Lower lobe of right lung (tissue), 2 donors: ENCODE results near the gene PPP2R5C. TPM values are rescaled to one million over a fixed set of nuclear protein-coding genes. Genes with fewer than 3 reads are reported as not detected.

Source experiments
- ATAC-seq, 2 donors: fragments of 200-7000 bp; cut with Tn5 transposase; one replicate each; pipeline ENCODE4 v1.9.1; 2020 to 2022; ENCODE audit warnings: mild to moderate bottlenecking in 2 of 2, moderate library complexity in 2 of 2
- DNase-seq: peaks from one replicate; pipeline ENCODE4 v3.0.0-alpha.2; 2020
- H3K27ac ChIP-seq: fragments of 200-600 bp; one replicate; pipeline ENCODE4 v1.8.0; 2022
- H3K27me3 ChIP-seq: fragments of 200-600 bp; one replicate; pipeline ENCODE4 v1.8.0; 2022; ENCODE audit warnings: low read depth
- H3K36me3 ChIP-seq: fragments of 200-600 bp; one replicate; pipeline ENCODE4 v1.8.0; 2022; ENCODE audit warnings: mild to moderate bottlenecking
- H3K4me1 ChIP-seq: fragments of 200-600 bp; one replicate; pipeline ENCODE4 v1.8.0; 2022
- H3K4me3 ChIP-seq: fragments of 200-600 bp; one replicate; pipeline ENCODE4 v1.8.0; 2022; ENCODE audit warnings: mild to moderate bottlenecking
- H3K9me3 ChIP-seq: fragments of 200-600 bp; one replicate; pipeline ENCODE4 v1.8.0; 2022
- intact Hi-C: fragments of 100-400 bp; cut with DNase I; formaldehyde crosslinking; loops from one replicate; pipeline ENCODE4 v1.11.0; 2022
- total RNA-seq: library from RNA; stranded (reverse); fragmentation: NEBNext Ultra II Directional; extraction: Animal tissue kit (Norgen Biotek cat#: 25700); gene quantifications from one replicate; pipeline ENCODE4 v1.2.1, GENCODE V29; 2021
- TF ChIP-seq, protein P1 (sequence below): fragments of 200-600 bp; IDR thresholded peaks from one replicate; pipeline ENCODE4 v1.8.0; 2022; ENCODE audit warnings: antibody characterized with exemption, mild to moderate bottlenecking
- donor health status: DM: no; HTN: yes; CAD: no; lungs with severe emphysema.

The PPP2R5C gene
- total RNA-seq, 1 donor from 2014 or later: 160 TPM

- DNase-seq (no peak), ATAC-seq (no peak)
- Histone ChIP-seq H3K27ac (peak overlapping the region; percentile 31), H3K4me3 (no peak overlapping the region), H3K9me3 (no peaks in the 10 kb centered on the region), H3K36me3 (peaks cover 41% of the 10 kb centered on the region), H3K4me1 (peaks cover 34% of the 10 kb centered on the region), H3K27me3 (no peaks in the 10 kb centered on the region)
- intact Hi-C loops: no loop called here
- TF ChIP-seq, protein P1, sequence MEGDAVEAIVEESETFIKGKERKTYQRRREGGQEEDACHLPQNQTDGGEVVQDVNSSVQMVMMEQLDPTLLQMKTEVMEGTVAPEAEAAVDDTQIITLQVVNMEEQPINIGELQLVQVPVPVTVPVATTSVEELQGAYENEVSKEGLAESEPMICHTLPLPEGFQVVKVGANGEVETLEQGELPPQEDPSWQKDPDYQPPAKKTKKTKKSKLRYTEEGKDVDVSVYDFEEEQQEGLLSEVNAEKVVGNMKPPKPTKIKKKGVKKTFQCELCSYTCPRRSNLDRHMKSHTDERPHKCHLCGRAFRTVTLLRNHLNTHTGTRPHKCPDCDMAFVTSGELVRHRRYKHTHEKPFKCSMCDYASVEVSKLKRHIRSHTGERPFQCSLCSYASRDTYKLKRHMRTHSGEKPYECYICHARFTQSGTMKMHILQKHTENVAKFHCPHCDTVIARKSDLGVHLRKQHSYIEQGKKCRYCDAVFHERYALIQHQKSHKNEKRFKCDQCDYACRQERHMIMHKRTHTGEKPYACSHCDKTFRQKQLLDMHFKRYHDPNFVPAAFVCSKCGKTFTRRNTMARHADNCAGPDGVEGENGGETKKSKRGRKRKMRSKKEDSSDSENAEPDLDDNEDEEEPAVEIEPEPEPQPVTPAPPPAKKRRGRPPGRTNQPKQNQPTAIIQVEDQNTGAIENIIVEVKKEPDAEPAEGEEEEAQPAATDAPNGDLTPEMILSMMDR: no peak
Measured at GRCh38 chr14:101878822-101879528, 117.5 kb downstream of the PPP2R5C start.

GRCh38 chr14:101879529-101880336, 118.2 kb downstream of the PPP2R5C start:
- Histone ChIP-seq H3K27ac (peak overlapping the region; percentile 31), H3K9me3 (no peaks in the 10 kb centered on the region), H3K27me3 (no peaks in the 10 kb centered on the region), H3K36me3 (peaks cover 49% of the 10 kb centered on the region), H3K4me1 (peaks cover 33% of the 10 kb centered on the region), H3K4me3 (no peak overlapping the region)
- DNase-seq (no peak), ATAC-seq (peak in 1 of 2 donors; percentile 4)
- TF ChIP-seq, protein P1: no peak
- intact Hi-C loops: no loop called here

GRCh38 chr14:101881426-101881825, 119.9 kb downstream of the PPP2R5C start:
- H3K36me3 ChIP-seq: peaks cover 64% of the 10 kb centered on the region
- H3K4me3 ChIP-seq: no peak overlapping the region
- TF ChIP-seq, protein P1: no peak
- H3K27ac ChIP-seq: no peak overlapping the region
- H3K9me3 ChIP-seq: no peaks in the 10 kb centered on the region
- ATAC-seq (no peak), DNase-seq (no peak)
- intact Hi-C loops: no loop called here
- peaks cover 16% of the 10 kb centered on the region for H3K4me1 ChIP-seq
- no peaks in the 10 kb centered on the region for H3K27me3 ChIP-seq

DNA sequence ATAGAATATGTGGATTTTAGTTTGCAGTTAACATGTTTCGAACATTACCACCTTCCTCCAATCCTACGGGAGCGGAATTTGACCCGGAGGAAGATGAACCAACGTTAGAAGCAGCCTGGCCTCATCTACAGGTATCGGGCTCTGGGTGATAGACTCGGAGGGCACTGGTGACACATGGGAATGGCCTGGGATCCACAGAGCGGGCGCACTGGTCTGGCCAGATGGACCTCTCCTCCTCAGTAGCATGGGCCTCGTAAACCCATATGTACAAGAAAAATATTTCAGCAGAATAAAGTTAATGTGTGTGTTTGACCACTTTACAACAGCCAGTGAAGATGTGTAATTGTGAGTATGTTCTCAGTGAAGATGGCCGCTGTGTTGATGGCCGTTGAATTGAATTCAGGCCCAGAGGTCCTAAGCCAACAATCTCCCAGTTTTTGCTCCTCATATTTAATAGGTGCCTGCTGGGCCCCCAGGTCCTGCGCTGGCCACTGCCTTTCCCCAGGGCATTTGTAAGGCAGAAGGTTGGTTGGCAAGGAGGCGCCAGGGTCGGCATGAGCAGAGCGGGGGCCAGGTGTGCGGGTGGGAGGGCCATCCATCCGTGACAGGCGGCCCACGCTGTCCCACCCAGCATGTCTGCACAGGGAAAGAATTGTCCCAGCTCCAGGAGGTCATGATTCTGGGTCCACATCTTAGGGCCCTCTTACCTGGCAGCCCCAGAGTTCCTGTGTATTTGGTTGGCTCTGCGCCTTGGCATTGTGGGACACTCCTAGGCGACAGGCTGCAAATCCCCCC, 120.8 kb downstream of the PPP2R5C start:
- no peak overlapping the region for H3K27ac ChIP-seq
- intact Hi-C loops: no loop called here
- no peaks in the 10 kb centered on the region for H3K27me3 ChIP-seq
- ATAC-seq (no peak), DNase-seq (no peak)
- no peaks in the 10 kb centered on the region for H3K9me3 ChIP-seq
- TF ChIP-seq, protein P1: no peak
- no peak overlapping the region for H3K4me3 ChIP-seq
- H3K36me3 ChIP-seq: peaks cover 73% of the 10 kb centered on the region
- H3K4me1 ChIP-seq: peaks cover 7% of the 10 kb centered on the region
